H1 (cell line): Measurements from ENCODE around the gene SULF2. TPM values are rescaled to one million over a fixed set of nuclear protein-coding genes. Genes with fewer than 3 reads are reported as not detected.

Source experiments
- CTCF ChIA-PET: fragments of 300-600 bp; sonication (Branson Sonifier 250); formaldehyde crosslinking; loops from one replicate; lab custom pipeline; 2021; ENCODE audit not compliant: partially characterized antibody; lab: Charles Lee
- POLR2A ChIA-PET: fragments of 300-600 bp; sonication (Branson Sonifier 250); formaldehyde crosslinking; loops from one replicate; lab custom pipeline; 2021; ENCODE audit warnings: inconsistent platforms; ENCODE audit not compliant: partially characterized antibody; lab: Charles Lee
- DNase-seq, 2 experiments: peaks; one replicate each; pipeline versions ENCODE4 v3.0.0 to v3.0.0-alpha.2; 2010 to 2022; ENCODE audit warnings: low spot score in 2 of 2, low read depth in 1 of 2, mixed read lengths in 1 of 2
- FAIRE-seq: peaks from 2 replicates; lab custom pipeline; 2011; peaks lifted over from hg19 to GRCh38; lab: Jason Lieb, UNC
- H2AFZ ChIP-seq: 2 replicates; pipeline ENCODE4 v1.8.1; 2012; ENCODE audit warnings: low read length, inconsistent platforms
- H2AK5ac ChIP-seq: 2 replicates; pipeline ENCODE4 v1.6.1; 2013; ENCODE audit warnings: low read depth, low read length
- H2BK120ac ChIP-seq: replicated peaks from 2 replicates; pipeline ENCODE3; 2013; ENCODE audit warnings: low read depth, low read length, inconsistent platforms
- H2BK12ac ChIP-seq: 2 replicates; pipeline ENCODE4 v1.6.1; 2013; ENCODE audit warnings: low read depth, low read length
- H2BK15ac ChIP-seq: 2 replicates; pipeline ENCODE4 v1.6.1; 2013; ENCODE audit warnings: low read length
- H2BK20ac ChIP-seq: 2 replicates; pipeline ENCODE4 v1.6.1; 2013; ENCODE audit warnings: low read length
- H2BK5ac ChIP-seq: 2 replicates; pipeline ENCODE4 v1.6.1; 2013; ENCODE audit warnings: low read depth, low read length
- H3K14ac ChIP-seq: 2 replicates; pipeline ENCODE4 v1.6.1; 2013; ENCODE audit warnings: inconsistent platforms; ENCODE audit not compliant: insufficient read length
- H3K18ac ChIP-seq: 2 replicates; pipeline ENCODE4 v1.6.1; 2013; ENCODE audit warnings: low read length; ENCODE audit errors: extremely low read depth
- H3K23ac ChIP-seq: 2 replicates; pipeline ENCODE4 v1.6.1; 2013; ENCODE audit warnings: inconsistent platforms; ENCODE audit not compliant: insufficient read length
- H3K23me2 ChIP-seq: 2 replicates; pipeline ENCODE4 v1.6.1; 2013; ENCODE audit warnings: low read depth, low read length
- H3K27ac ChIP-seq: 2 replicates; pipeline ENCODE4 v1.6.1; 2011; ENCODE audit warnings: low read depth, low read length, inconsistent platforms
- H3K27me3 ChIP-seq, 4 experiments: replicated peaks in 1 of 4; 1 replicate in 1 of 4; 2 replicates in 3 of 4; pipeline versions ENCODE4 v1.6.1 to v1.8.1; 2011 to 2013; ENCODE audit warnings: low read length in 3 of 4, mild to moderate bottlenecking in 3 of 4, inconsistent platforms in 2 of 4, mixed read lengths in 2 of 4, moderate library complexity in 1 of 4; ENCODE audit not compliant: control insufficient read depth in 3 of 4, insufficient read depth in 3 of 4; ENCODE audit errors: extremely low read depth in 1 of 4
- H3K36me3 ChIP-seq, 4 experiments: 2 replicates each; pipeline versions ENCODE4 v1.6.1 to v1.8.1; 2011 to 2013; ENCODE audit warnings: mild to moderate bottlenecking in 4 of 4, low read length in 3 of 4, moderate library complexity in 2 of 4, control low read depth in 1 of 4, inconsistent platforms in 1 of 4; ENCODE audit not compliant: insufficient read depth in 4 of 4, control insufficient read depth in 2 of 4
- H3K4ac ChIP-seq: replicated peaks from 2 replicates; pipeline ENCODE3; 2013; ENCODE audit warnings: low read length, low read depth, mixed read lengths, inconsistent platforms; ENCODE audit not compliant: insufficient read length
- H3K4me1 ChIP-seq, 4 experiments: replicated peaks in 1 of 4; 1 replicate in 1 of 4; 2 replicates in 3 of 4; pipeline versions ENCODE4 v1.6.1 to v1.8.1; 2011 to 2013; ENCODE audit warnings: low read length in 3 of 4, inconsistent platforms in 2 of 4, mixed read lengths in 1 of 4; ENCODE audit not compliant: insufficient read depth in 4 of 4, control insufficient read depth in 3 of 4
- H3K4me2 ChIP-seq, 2 experiments: 2 replicates each; pipeline versions ENCODE4 v1.6.1 to v1.8.1; 2011 to 2013; ENCODE audit warnings: low read depth in 2 of 2, low read length in 2 of 2, control low read depth in 1 of 2, inconsistent platforms in 1 of 2, mild to moderate bottlenecking in 1 of 2; ENCODE audit not compliant: insufficient read depth in 1 of 2
- H3K4me3 ChIP-seq, 4 experiments: fragments of 200-600, 300-600 bp in 1 of 4; sonication (generic), shearing (Covaris generic), sonication (Bioruptor Twin) in 1 of 4; 2 replicates each; pipeline versions ENCODE4 v1.5.1 to v1.8.1; 2011 to 2016; ENCODE audit warnings: low read length in 4 of 4, low read depth in 3 of 4, control low read depth in 2 of 4, inconsistent platforms in 2 of 4, mild to moderate bottlenecking in 2 of 4, mixed read lengths in 1 of 4, moderate library complexity in 1 of 4; ENCODE audit not compliant: insufficient read depth in 2 of 4; ENCODE audit errors: extremely low read depth in 1 of 4
- H3K56ac ChIP-seq: replicated peaks from 2 replicates; pipeline ENCODE3; 2013; ENCODE audit warnings: low read depth, mild to moderate bottlenecking, mixed read lengths, low read length, inconsistent platforms; ENCODE audit not compliant: insufficient read length
- H3K79me1 ChIP-seq: 2 replicates; pipeline ENCODE4 v1.6.1; 2013; ENCODE audit warnings: low read depth, low read length, control low read depth
- H3K79me2 ChIP-seq, 2 experiments: 2 replicates each; pipeline versions ENCODE4 v1.6.1 to v1.8.1; 2012 to 2013; ENCODE audit warnings: low read length in 2 of 2, mild to moderate bottlenecking in 2 of 2, inconsistent platforms in 1 of 2; ENCODE audit not compliant: insufficient read depth in 2 of 2, control insufficient read depth in 1 of 2
- H3K9ac ChIP-seq, 4 experiments: replicated peaks in 1 of 4; 1 replicate in 1 of 4; 2 replicates in 3 of 4; pipeline versions ENCODE4 v1.6.1 to v1.8.1; 2011 to 2013; ENCODE audit warnings: low read depth in 3 of 4, low read length in 3 of 4, control low read depth in 2 of 4, mild to moderate bottlenecking in 2 of 4, moderate library complexity in 2 of 4, inconsistent platforms in 1 of 4; ENCODE audit errors: extremely low read depth in 1 of 4
- H3K9me3 ChIP-seq, 2 experiments: 2 replicates each; pipeline versions ENCODE4 v1.6.1 to v1.8.1; 2012 to 2013; ENCODE audit warnings: mild to moderate bottlenecking in 2 of 2, moderate library complexity in 2 of 2, control low read depth in 1 of 2, inconsistent platforms in 1 of 2, low read depth in 1 of 2, low read length in 1 of 2, mixed read lengths in 1 of 2; ENCODE audit not compliant: insufficient read depth in 2 of 2
- H4K20me1 ChIP-seq, 2 experiments: replicated peaks in 1 of 2; 2 replicates each; pipeline versions ENCODE3 to v1.8.1; 2011 to 2013; ENCODE audit warnings: inconsistent platforms in 2 of 2, low read length in 2 of 2, mild to moderate bottlenecking in 1 of 2; ENCODE audit not compliant: insufficient read depth in 2 of 2, control insufficient read depth in 1 of 2
- H4K5ac ChIP-seq: 2 replicates; pipeline ENCODE4 v1.6.1; 2013; ENCODE audit warnings: low read length, low read depth, mixed read lengths, inconsistent platforms; ENCODE audit not compliant: insufficient read length
- H4K8ac ChIP-seq: 2 replicates; pipeline ENCODE4 v1.8.0; 2013; ENCODE audit warnings: mild to moderate bottlenecking, moderate library complexity, low read length, inconsistent platforms; ENCODE audit not compliant: insufficient read depth; ENCODE audit errors: extremely low read depth
- H4K91ac ChIP-seq: replicated peaks from 2 replicates; pipeline ENCODE3; 2013; ENCODE audit warnings: low read length, mixed read lengths, inconsistent platforms; ENCODE audit not compliant: insufficient read length
- CTBP2 ChIP-seq: IDR thresholded peaks from 2 replicates; pipeline ENCODE4 v1.7.0; 2011; ENCODE audit warnings: borderline replicate concordance, mild to moderate bottlenecking, moderate library complexity, mixed read lengths, low read length; ENCODE audit not compliant: insufficient read depth, insufficient read length
- POLR2A ChIP-seq, 2 experiments: IDR thresholded peaks; 1 replicate in 1 of 2; 2 replicates in 1 of 2; pipeline ENCODE4 v1.6.1; 2011; ENCODE audit warnings: low read depth in 2 of 2, low read length in 2 of 2, mild to moderate bottlenecking in 2 of 2; ENCODE audit errors: control extremely low read depth in 1 of 2
- WGBS, 2 experiments: shearing (Covaris generic) in 1 of 2; methylation state at CpG; one replicate each; pipeline versions ENCODE4 v1.1.6 to v1.1.7; 2013 to 2015; ENCODE audit warnings: low lambda C conversion rate in 2 of 2, mixed read lengths in 2 of 2, inconsistent platforms in 1 of 2, low coverage in 1 of 2, missing lambda C conversion rate in 1 of 2; ENCODE audit not compliant: insufficient replicate concordance in 2 of 2, insufficient coverage in 1 of 2, insufficient read length in 1 of 2; ENCODE audit errors: extremely low coverage in 1 of 2, missing lambda C conversion rate in 1 of 2; 5-methylcytosine and 5-hydroxymethylcytosine counted together
- polyA plus RNA-seq, 7 experiments: library from polyadenylated mRNA; depleted of rRNA in 3 of 7; stranded (reverse) in 5 of 7; unstranded in 2 of 7; fragments of >200 nt in 5 of 7; fragments of 200-250 nt in 2 of 7; gene quantifications; 1 replicate in 5 of 7; 2 replicates in 1 of 7; 4 replicates in 1 of 7; pipeline versions ENCODE4 v1.2.1 to v1.2.3, GENCODE V29; 2011 to 2013; ENCODE audit warnings: missing spikeins in 2 of 7, mixed read lengths in 2 of 7
- total RNA-seq: library from RNA; stranded (reverse); fragmentation: NEBNext Ultra II Directional; extraction: Animal tissue kit (Norgen Biotek cat#: 25700); gene quantifications from 2 replicates; pipeline ENCODE4 v1.2.1, GENCODE V29; 2021

The SULF2 gene
- total and polyA plus RNA-seq, 2 of the 8 experiments (the other 6 are each of a cell fraction or from before 2014, with no cell fraction given), result 15.7 to 28.2 TPM

GRCh38 chr20:47668313-47669151, 116.7 kb downstream of the SULF2 start:
- no peak for FAIRE-seq
- H3K9ac ChIP-seq, result no peak overlapping the region
- no peaks in the 10 kb centered on the region for H3K79me2 ChIP-seq
- no peak overlapping the region for H3K27ac ChIP-seq
- POLR2A ChIA-PET, result interaction anchor here (1.2 kb wide), 1 partner anchor 20 kb away, joined by 3 read pairs; no protein-coding TSS in a partner anchor
- no peak overlapping the region for H3K56ac ChIP-seq
- H2BK15ac ChIP-seq, result no peak overlapping the region
- H3K4me1 ChIP-seq, result peaks cover 0 to 4% (median 1%) of the 10 kb centered on the region in 4 experiments; a peak in 4 of 7 replicates
- no peaks in the 10 kb centered on the region for H3K9me3 ChIP-seq
- no peaks in the 10 kb centered on the region for H3K79me1 ChIP-seq
- no peak overlapping the region for H2BK20ac ChIP-seq
- H3K36me3 ChIP-seq, result no peaks in the 10 kb centered on the region
- H4K91ac ChIP-seq, result no peak overlapping the region
- TF ChIP-seq CTBP2 (no peak), POLR2A (IDR thresholded peaks at IDR 0.05; ENCODE audit: control extremely low read depth in 1 of 2, low read depth in 2 of 2, low read length in 2 of 2) (peak in 1 of 2 experiments; percentile 7; a peak in 1 of 3 replicates)
- TF ChIP-seq, all 59 proteins: peak for 1
- Histone ChIP-seq H3K23ac (no peak overlapping the region), H3K27me3 (no peaks in the 10 kb centered on the region), H3K14ac (no peak overlapping the region), H2BK120ac (no peak overlapping the region), H2AK5ac (no peak overlapping the region), H4K5ac (no peak overlapping the region), H3K23me2 (no peaks in the 10 kb centered on the region; the same call in 1 of the 2 replicates), H3K4ac (no peak overlapping the region), H2BK12ac (no peak overlapping the region), H2BK5ac (no peak overlapping the region), H4K8ac (no peak overlapping the region), H2AFZ (no peak overlapping the region), H3K4me2 (no peak overlapping the region), H3K18ac (no peak overlapping the region), H4K20me1 (no peaks in the 10 kb centered on the region), H3K4me3 (no peak overlapping the region)
- CTCF ChIA-PET, result interaction anchor here (1.2 to 1.7 kb wide), 2 partner anchors 10 to 118 kb away, joined by 3 to 4 read pairs; no protein-coding TSS in a partner anchor
- DNase-seq, result no peak
- 89% methylated on average over 23 of the region's 23 CpGs; no CpG with 5 or more reads in 1 of the 2 experiments for WGBS, 2 experiments
